GF-D8 (cell line): Measurements from ENCODE around the gene CCN2.
A peak's percentile ranks its signal among the peaks of the same experiment; 100 is the strongest.
"Not testable (repeated sequence)": the region's sequence is repeated elsewhere in the genome, so short reads cannot be mapped to it uniquely, and the experiment has no call there.

Experiments used
- DNase-seq: peaks from one replicate; lab custom pipeline; 2025; lab: John Stamatoyannopoulos, UW

Gene CCN2

DNA sequence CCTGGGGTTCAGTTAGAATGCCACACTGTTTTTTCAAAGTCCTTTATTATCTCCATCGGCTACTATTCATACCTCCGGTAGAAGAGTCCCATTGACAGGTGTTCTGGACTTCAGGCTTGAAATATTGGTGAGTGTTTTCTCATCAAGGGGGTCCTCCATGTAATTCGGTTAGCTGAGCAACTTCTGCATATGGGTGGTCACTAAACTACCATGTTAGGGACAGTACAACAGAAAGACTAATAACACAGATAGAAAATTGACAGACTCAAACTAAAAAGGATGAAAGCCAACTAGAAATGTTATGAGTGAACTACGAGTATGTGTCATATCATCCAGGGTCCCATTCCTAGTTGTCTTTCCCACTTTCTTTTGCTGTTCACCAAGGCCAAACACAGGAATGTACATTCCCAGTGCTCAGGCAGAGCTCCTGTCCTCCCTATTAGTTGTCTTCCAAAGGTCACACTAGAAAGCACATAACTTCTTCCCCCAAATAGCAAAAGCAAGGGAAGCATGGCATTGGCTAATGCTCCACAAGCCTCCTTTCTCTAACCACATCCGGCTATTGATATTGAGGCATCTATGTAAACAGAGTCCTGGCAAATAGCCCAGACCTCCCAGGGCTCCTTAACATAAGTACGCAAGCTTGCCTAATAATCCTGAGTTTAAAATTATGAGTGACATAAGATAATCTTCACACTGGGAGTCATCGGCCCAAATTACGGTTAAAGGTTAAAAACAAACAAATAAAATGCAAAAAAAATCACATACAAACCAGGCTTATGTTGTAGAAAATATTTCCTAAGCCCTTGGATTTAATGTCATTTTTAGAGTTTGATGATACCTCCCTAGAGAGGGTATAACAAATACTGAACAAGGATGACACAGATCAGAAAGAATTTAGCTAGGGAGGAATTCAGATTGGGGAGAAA is 13.2 kb downstream of the CCN2 start:
- DNase-seq: no peak

- no peak for DNase-seq
Observed at GRCh38 chr6:131937226-131937625, 13.9 kb downstream of the CCN2 start.

GRCh38 chr6:131936156-131936555 is 15.0 kb downstream of the CCN2 start:
- DNase-seq: no peak

- DNase-seq: no peak
Observed at GRCh38 chr6:131931063-131931750, 20.0 kb downstream of the CCN2 start.

DNA sequence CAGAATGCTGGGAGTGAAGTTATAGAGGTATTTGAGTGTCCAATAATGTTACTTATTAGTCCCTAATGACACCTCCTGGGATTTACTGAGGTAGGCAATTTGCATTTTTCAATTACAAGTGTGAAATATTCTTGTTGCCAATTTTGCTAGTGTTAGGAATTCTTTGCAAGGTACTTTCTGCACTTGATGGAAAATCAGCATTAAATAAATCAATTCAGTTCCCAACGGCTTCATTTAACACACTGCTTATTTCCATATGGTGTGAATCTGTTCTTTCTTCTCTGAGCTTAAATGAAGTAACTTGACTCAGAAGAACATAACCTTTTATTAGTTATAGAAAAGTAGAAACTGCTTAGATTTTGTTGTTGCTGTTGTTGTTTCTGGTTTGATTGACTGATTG is 21.2 kb downstream of the CCN2 start:
- no peak for DNase-seq

DNA sequence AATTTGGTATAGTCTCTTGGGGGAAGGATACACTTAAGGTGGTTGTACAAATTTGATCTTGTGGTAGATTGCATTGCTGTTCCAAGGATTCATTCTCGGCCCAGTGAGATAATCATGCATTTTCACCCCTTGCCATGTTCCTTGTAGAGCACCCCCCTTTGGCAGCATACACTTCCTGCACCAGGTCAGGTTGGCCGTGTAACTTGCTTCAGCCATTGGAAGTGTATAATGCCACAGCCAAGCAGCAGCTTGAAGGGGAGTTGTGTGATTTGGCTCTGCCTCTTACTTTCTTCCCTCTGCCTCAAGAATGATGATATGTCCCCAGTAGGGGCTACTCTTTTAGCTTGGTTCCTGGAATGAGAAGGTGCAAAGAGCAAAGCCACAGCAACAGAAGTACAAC is 21.9 kb downstream of the CCN2 start:
- no peak for DNase-seq

GRCh38 chr6:131924881-131925474 is 26.2 kb downstream of the CCN2 start:
- DNase-seq: peak; percentile 11

GRCh38 chr6:131923356-131923755 is 27.8 kb downstream of the CCN2 start:
- no peak for DNase-seq

DNA sequence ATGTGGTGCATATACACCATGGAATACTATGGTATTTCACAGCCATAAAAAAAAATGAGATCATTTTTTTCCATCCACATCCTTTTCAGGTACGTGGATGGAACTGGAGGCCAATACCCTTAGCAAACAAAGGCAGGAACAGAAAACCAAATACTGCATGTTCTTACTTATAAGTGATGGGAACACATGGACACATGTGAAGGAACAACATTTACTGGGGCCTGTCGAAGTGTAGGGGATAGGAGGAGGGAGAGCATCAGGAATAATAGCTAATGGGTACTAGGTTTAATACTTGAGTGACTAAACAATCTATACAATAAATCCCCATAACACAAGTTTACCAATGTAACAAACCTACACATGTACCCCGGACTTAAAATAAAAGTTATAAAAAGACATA is 30.5 kb downstream of the CCN2 start:
- no peak for DNase-seq

GRCh38 chr6:131918650-131919355 is 32.4 kb downstream of the CCN2 start:
- no peak for DNase-seq

GRCh38 chr6:131917763-131918649 is 33.2 kb downstream of the CCN2 start:
- no peak for DNase-seq

- peak; percentile 54 for DNase-seq
Observed at GRCh38 chr6:131917318-131917717, 33.9 kb downstream of the CCN2 start.

DNA sequence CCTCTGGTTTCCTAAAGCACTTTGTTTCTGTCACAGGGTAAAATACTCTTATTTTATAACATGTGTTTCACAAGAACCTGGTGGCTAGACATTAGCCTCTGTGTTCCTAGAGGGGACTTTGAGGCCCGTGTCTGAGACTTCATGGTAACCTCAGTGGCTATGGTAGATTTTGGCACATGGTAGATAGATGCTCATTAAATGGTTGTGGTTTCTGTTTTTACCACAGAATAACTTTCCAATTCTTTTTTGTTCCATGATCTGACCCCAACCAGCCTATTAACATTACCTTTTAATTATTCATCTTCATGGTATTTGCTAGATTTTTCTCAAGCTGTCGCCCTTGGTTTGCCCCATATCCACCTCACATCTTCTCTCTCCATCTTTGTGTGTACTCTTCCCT is 34.3 kb downstream of the CCN2 start:
- DNase-seq: no peak

DNA sequence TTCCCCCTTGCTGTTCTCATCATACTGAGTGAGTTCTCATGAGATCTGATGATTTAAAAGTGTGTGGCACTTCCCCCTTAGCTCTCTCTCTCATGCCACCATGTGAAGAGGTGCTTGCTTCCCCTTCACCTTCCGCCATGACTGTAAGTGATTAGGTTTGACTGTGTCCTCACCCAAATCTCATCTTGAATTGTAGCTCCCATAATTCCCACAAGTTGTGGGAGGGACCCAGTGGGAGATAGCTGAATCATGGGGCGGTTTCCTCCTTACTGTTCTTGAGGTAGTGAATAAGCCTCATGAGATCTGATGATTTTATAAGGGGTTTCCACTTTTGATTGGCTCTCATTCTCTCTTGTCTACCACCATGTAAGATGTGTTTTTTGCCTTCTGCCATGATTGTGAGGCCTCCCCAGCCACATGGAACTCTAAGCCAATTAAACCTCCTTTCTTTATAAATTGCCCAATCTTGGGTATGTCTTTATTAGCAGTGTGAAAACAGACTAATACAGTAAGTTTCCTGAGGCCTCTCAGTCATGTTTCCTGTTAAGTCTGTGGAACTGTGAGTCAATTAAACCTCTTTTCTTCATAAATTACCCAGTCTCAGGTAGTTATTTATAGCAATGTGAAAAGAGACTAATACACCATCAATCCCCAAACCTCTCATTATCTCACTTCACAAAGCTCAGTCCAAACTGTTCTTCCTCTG is 34.9 kb downstream of the CCN2 start:
- DNase-seq: not testable (repeated sequence)

DNA sequence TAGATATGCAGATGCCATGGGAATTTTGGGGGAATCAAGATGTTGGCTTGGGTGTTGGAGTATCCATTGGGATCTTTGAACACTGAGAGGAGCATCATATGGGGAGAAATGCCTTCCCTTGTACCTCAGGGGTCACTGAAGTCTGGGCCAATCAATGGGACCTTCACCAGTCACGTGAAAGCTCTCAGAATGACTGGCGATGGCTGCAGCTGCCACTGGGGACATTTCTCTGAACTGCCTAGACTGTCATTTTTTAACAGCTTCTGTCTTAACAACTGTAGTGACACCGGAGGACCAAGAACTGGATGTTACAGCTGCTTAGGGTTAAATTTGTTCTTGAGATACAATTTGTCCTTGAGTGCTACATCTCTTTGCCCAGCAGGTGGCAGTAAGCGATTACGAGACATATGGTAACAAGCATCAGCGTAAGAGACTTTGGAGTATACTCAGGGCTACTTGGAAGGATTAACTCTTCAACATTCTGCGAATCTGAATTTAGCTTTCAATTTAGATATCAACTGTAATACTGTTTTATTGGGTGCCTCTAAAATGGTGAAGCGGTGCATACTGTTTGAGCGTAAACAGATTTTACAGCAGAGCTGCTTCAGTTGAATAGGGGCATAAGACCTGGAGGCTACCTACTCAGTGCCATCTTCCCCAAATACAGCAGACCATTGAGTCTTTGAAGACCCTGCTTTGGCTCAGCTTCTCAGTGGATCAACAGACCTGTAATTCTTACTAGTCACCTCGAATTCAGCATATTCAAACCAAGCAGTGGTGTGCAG is 36.0 kb downstream of the CCN2 start:
- no peak for DNase-seq

DNA sequence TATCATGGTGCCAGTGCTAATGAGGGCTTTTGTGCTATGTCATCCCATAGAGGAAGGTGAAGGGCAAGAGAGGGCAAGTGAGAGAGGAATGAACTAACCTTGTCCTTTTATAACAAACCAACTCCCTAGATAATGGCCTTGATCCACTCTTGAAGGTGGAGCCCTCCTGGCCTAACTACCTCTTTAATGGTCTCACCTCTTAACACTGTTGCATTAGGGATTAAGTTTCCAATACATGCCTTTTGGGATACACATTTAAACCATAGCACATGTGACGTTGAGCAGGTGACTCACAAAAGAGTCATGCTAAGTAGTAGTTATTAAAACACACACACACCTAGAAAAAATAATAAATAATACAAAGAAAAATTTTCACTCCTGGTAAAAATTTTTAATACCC is 36.9 kb downstream of the CCN2 start:
- DNase-seq: no peak

GRCh38 chr6:131911951-131912350 is 39.2 kb downstream of the CCN2 start:
- no peak for DNase-seq

DNA sequence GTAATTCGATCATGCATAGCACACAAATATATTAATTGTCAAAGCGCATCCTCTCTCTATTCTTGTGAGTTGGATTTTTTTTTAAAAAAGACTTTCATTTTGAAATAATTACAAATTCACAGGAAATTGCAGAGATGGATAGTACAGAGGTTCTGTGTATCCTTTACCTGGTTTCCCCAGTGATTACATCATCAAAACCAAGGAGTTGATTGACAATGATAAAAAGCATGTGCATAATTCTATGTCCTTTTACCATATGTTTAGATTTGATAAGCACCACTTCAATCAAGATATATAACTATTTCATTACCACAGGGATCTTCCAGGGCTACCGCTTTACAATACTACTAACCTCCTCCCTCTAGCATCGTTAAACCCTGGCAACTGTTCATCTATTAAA is 40.2 kb downstream of the CCN2 start:
- DNase-seq: no peak

- no peak for DNase-seq
Observed at GRCh38 chr6:131910219-131910589, 41.0 kb downstream of the CCN2 start.
